ENCODE measurements around the gene ZNF275. TPM values are rescaled to one million over a fixed set of nuclear protein-coding genes. Genes with fewer than 3 reads are reported as not detected.

ZNF275 gene
- total and polyA plus RNA-seq, 2 donors from 2014 or later, result 4.3 to 11.2 TPM

GRCh38 chrX:153353416-153353815, 19.5 kb downstream of the ZNF275 start:
- H3K27ac ChIP-seq (ENCODE audit: low read depth in 2 of 2, low read length in 2 of 2), result no peak overlapping the region
- no peaks in the 10 kb centered on the region for H3K9me3 ChIP-seq (ENCODE audit: control insufficient read depth in 2 of 3, insufficient read depth in 1 of 3, low read length in 3 of 3)
- peaks cover 0 to 11% (median 3%) of the 10 kb centered on the region in 3 donors for H3K36me3 ChIP-seq (ENCODE audit: control insufficient read depth in 2 of 3, insufficient read depth in 3 of 3, low read length in 3 of 3)
- intact Hi-C loops (cut with DNase I), result no loop called here
- H3K9ac ChIP-seq (ENCODE audit: low read length in 3 of 3), result no peak overlapping the region
- H3K27me3 ChIP-seq (ENCODE audit: control insufficient read depth, insufficient read depth, low read length), result no peaks in the 10 kb centered on the region
- H3K4me1 ChIP-seq (ENCODE audit: control insufficient read depth in 2 of 3, insufficient read depth in 2 of 3, low read depth in 1 of 3, low read length in 3 of 3), result no peaks in the 10 kb centered on the region
- H3K4me3 ChIP-seq (ENCODE audit: low read length in 3 of 3), result no peak overlapping the region
- no peak for TF ChIP-seq CTCF (IDR thresholded peaks at IDR 0.05; ENCODE audit: borderline replicate concordance, extremely low read depth, insufficient read depth)
- DNase-seq, result no peak
- no peak for FAIRE-seq

GRCh38 chrX:153357877-153358276, 23.9 kb downstream of the ZNF275 start:
- intact Hi-C loops (cut with DNase I), result no loop called here
- no peaks in the 10 kb centered on the region for H3K27me3 ChIP-seq (ENCODE audit: control insufficient read depth, insufficient read depth, low read length)

GRCh38 chrX:153361781-153362397, 27.9 kb downstream of the ZNF275 start:
- intact Hi-C loops (cut with DNase I), result no loop called here
- TF ChIP-seq CTCF (IDR thresholded peaks at IDR 0.05; ENCODE audit: borderline replicate concordance, extremely low read depth, insufficient read depth), result no peak
- FAIRE-seq, result peak; percentile 54
- H3K27ac ChIP-seq (ENCODE audit: low read depth in 2 of 2, low read length in 2 of 2), result peak overlapping the region in 1 of 2 donors; percentile 11
- H3K4me1 ChIP-seq (ENCODE audit: control insufficient read depth in 2 of 3, insufficient read depth in 2 of 3, low read depth in 1 of 3, low read length in 3 of 3), result no peaks in the 10 kb centered on the region
- H3K4me3 ChIP-seq (ENCODE audit: low read length in 3 of 3), result no peak overlapping the region
- H3K36me3 ChIP-seq (ENCODE audit: control insufficient read depth in 2 of 3, insufficient read depth in 3 of 3, low read length in 3 of 3), result no peaks in the 10 kb centered on the region
- H3K9me3 ChIP-seq (ENCODE audit: control insufficient read depth in 2 of 3, insufficient read depth in 1 of 3, low read length in 3 of 3), result no peaks in the 10 kb centered on the region
- peak in 2 of 5 donors; percentile 41 to 43 for DNase-seq
- no peak overlapping the region for H3K9ac ChIP-seq (ENCODE audit: low read length in 3 of 3)
- no peaks in the 10 kb centered on the region for H3K27me3 ChIP-seq (ENCODE audit: control insufficient read depth, insufficient read depth, low read length)

More at GRCh38 chrX:153357877-153358276, 23.9 kb downstream of the ZNF275 start:
- FAIRE-seq (no peak), DNase-seq (no peak)
- H3K4me1 ChIP-seq (ENCODE audit: control insufficient read depth in 2 of 3, insufficient read depth in 2 of 3, low read depth in 1 of 3, low read length in 3 of 3), result no peaks in the 10 kb centered on the region
- no peak for TF ChIP-seq CTCF (IDR thresholded peaks at IDR 0.05; ENCODE audit: borderline replicate concordance, extremely low read depth, insufficient read depth)
- H3K4me3 ChIP-seq (ENCODE audit: low read length in 3 of 3), result no peak overlapping the region
- no peak overlapping the region for H3K9ac ChIP-seq (ENCODE audit: low read length in 3 of 3)
- H3K27ac ChIP-seq (ENCODE audit: low read depth in 2 of 2, low read length in 2 of 2), result no peak overlapping the region
- no peaks in the 10 kb centered on the region for H3K36me3 ChIP-seq (ENCODE audit: control insufficient read depth in 2 of 3, insufficient read depth in 3 of 3, low read length in 3 of 3)
- H3K9me3 ChIP-seq (ENCODE audit: control insufficient read depth in 2 of 3, insufficient read depth in 1 of 3, low read length in 3 of 3), result no peaks in the 10 kb centered on the region

GRCh38 chrX:153365670-153366069, 31.7 kb downstream of the ZNF275 start:
- H3K9ac ChIP-seq (ENCODE audit: low read length in 3 of 3), result no peak overlapping the region
- FAIRE-seq, result no peak
- H3K27ac ChIP-seq (ENCODE audit: low read depth in 2 of 2, low read length in 2 of 2), result no peak overlapping the region
- TF ChIP-seq CTCF (IDR thresholded peaks at IDR 0.05; ENCODE audit: borderline replicate concordance, extremely low read depth, insufficient read depth), result no peak
- intact Hi-C loops (cut with DNase I), result no loop called here
- no peaks in the 10 kb centered on the region for H3K36me3 ChIP-seq (ENCODE audit: control insufficient read depth in 2 of 3, insufficient read depth in 3 of 3, low read length in 3 of 3)
- H3K4me3 ChIP-seq (ENCODE audit: low read length in 3 of 3), result no peak overlapping the region
- no peaks in the 10 kb centered on the region for H3K4me1 ChIP-seq (ENCODE audit: control insufficient read depth in 2 of 3, insufficient read depth in 2 of 3, low read depth in 1 of 3, low read length in 3 of 3)
- H3K9me3 ChIP-seq (ENCODE audit: control insufficient read depth in 2 of 3, insufficient read depth in 1 of 3, low read length in 3 of 3), result no peaks in the 10 kb centered on the region
- no peak for DNase-seq
- H3K27me3 ChIP-seq (ENCODE audit: control insufficient read depth, insufficient read depth, low read length), result no peaks in the 10 kb centered on the region

Data from kidney (tissue), 14 donors.